GM10266 (cell line): ENCODE measurements around the gene SLC12A3.

Source experiments
- DNase-seq: peaks from one replicate; pipeline ENCODE4 v3.0.0; 2012; ENCODE audit errors: extremely low spot score
- TF ChIP-seq, protein P1 (sequence below): IDR thresholded peaks from 2 replicates; pipeline ENCODE4 v1.5.1; 2012; ENCODE audit warnings: mild to moderate bottlenecking, low read depth; ENCODE audit not compliant: control insufficient read depth, insufficient read depth; ENCODE audit errors: missing control alignments

Gene SLC12A3

DNA sequence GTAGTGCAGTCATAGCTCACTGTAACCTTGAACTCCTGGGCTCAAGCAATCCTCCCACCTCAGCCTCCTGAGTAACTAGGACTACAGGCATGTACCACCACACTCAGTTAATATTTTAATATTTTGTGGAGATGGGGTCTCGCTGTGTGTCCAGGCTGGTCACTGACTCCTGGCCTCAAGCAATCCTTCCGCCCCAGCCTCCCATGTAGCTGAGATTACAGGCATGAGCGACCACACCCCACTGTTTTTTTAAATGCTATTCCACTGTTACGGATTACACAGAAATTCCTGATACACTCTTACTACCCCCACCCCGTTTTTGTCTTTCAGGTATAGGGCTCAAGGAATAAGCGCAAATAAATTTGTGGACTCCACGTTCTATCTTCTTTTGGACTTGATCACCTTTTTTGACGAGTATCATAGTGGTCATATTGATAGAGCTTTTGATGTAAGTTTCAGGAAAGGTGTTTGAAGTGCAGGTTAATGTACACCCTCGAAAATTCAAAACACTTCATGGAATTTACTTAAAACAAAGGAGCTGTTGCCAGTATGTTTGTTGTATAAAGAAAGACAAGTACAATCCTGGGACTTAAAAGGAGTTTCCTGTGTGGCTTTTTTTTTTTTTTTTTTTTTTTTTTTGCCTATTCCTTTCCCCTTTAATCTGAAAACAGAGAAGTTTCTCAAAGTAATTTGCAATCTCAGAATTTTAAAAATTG, 26.2 kb upstream of the SLC12A3 start:
- no peak for DNase-seq

DNA sequence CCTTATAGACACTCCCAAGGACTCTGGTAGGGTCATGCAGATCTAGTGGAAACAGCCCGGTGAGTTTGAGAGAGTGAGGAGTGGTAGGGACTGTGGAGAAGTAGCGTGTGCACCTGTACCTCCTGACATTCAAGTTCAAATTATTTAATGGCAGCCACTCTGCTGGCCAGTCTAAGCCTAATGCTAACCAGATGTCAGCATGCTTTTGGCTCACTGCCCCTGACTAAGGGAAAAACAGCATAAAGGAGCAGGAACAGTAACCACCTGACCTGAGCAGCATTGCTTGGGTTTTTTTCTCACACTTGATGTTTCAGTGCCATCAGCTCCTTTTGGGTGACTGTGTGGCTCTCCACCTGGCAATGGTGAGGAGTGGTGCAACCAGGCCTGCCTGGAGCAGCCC, 23.8 kb upstream of the SLC12A3 start:
- DNase-seq: no peak
- TF ChIP-seq, protein P1, sequence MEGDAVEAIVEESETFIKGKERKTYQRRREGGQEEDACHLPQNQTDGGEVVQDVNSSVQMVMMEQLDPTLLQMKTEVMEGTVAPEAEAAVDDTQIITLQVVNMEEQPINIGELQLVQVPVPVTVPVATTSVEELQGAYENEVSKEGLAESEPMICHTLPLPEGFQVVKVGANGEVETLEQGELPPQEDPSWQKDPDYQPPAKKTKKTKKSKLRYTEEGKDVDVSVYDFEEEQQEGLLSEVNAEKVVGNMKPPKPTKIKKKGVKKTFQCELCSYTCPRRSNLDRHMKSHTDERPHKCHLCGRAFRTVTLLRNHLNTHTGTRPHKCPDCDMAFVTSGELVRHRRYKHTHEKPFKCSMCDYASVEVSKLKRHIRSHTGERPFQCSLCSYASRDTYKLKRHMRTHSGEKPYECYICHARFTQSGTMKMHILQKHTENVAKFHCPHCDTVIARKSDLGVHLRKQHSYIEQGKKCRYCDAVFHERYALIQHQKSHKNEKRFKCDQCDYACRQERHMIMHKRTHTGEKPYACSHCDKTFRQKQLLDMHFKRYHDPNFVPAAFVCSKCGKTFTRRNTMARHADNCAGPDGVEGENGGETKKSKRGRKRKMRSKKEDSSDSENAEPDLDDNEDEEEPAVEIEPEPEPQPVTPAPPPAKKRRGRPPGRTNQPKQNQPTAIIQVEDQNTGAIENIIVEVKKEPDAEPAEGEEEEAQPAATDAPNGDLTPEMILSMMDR: no peak

More for the DNA sequence above, 26.2 kb upstream of the SLC12A3 start:
- TF ChIP-seq, protein P1: no peak

DNA sequence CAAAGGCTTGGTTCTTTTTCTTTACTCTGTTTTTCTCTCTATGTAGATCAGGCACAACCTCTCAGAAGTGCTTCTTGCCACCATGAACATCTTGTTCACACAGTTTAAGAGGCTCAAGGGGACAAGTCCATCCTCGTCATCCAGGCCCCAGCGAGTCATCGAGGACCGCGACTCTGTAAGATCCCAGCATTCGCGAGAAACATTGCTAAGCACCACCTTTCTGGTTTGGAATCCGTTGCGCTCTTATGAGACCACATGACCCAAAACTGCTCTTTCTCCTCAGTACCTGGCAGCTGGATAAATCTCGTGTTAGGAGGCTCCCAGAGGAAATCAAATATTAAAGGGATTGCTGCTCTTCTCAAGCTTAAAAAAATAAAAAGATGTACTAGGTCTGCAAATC, 23.3 kb upstream of the SLC12A3 start:
- TF ChIP-seq, protein P1: no peak
- DNase-seq: no peak

DNA sequence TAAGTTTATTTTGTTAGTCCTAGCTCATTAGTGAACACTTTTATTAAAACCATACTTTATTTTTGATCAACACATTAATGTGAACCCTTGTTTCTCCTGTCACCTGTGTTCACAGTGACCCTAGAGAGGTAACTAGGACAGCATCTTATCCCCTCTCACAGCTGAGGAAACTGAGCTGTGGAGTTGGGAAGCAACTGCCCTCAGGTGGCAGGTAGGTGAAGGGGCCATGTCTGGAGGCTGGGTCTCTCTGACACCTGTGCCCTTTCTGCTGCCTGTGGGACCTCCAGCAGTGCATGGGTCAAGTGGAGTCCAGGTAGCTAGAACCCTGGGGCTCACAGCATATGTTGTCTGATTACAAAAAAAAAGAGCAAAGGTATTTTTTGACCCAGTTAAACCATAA, 22.9 kb upstream of the SLC12A3 start:
- TF ChIP-seq, protein P1: no peak
- no peak for DNase-seq

DNA sequence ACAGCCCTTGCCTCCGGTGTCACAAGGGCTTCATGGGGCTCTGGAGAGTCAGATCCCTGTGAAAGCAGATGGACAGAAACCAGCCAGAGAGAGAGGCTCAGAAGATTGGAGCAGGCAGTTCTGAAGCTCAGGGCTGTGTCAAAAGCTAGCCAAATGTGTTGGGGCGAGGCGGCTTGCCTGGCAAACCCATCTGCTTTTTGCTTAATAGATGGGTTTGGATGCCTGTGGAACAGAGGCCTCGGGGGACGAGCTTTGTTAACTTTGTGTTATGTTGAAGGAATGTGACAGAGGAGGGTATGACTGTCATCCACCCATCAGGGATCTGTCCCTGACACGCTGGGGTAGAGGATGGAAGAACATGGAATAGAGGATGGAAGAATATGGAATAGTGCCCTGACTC, 21.0 kb upstream of the SLC12A3 start:
- TF ChIP-seq, protein P1: no peak

DNA sequence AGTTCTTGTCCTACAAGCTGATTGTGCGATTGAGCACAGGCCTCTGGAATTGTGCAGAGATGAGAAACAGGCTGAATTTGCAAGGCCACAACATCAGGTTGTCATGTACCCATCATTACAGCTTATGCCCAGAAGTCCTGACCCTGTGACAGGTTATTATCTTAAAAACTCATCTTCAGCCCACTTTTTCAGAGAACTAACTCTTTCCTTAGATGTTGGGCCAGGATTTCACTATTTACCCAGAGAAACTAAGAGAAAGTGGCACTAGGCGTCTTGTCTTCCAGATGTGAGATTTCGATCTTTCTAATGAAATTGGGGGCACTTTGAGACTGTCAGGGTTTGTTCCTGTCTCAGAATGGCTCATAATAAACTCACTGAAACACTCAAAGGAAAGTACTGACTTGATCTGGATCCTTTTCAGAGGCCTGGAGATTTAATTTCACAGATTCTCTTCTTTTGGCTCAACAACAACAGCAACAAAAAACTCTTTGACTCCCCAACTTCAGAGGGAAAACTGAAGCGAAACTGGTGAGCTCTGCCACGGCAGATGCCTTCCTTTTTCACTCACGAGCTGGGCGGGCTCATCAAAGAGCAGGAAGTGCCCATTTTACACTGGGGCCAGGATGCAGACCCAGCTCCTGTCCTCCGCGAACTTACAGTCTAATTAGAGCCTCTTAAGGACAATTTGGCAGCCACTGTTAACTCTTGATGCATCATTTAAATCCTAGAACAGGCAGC, 17.7 kb upstream of the SLC12A3 start:
- TF ChIP-seq, protein P1: no peak
- DNase-seq: no peak

More for the DNA sequence above, 21.0 kb upstream of the SLC12A3 start:
- DNase-seq: no peak
